Right ventricle myocardium superior (tissue), 1 donor: ENCODE results near the gene ATP13A3. TPM values are rescaled to one million over a fixed set of nuclear protein-coding genes. Genes with fewer than 3 reads are reported as not detected.
"Not testable (repeated sequence)": the region's sequence is repeated elsewhere in the genome, so short reads cannot be mapped to it uniquely, and the experiment has no call there.

Source experiments
- ATAC-seq: fragments of 200-7000 bp; cut with Tn5 transposase; one replicate; pipeline ENCODE4 v1.9.1; 2020; ENCODE audit warnings: mild to moderate bottlenecking; ENCODE audit not compliant: poor library complexity
- DNase-seq: peaks from one replicate; pipeline ENCODE4 v3.0.0-alpha.2; 2020
- intact Hi-C: fragments of 100-400 bp; cut with DNase I; formaldehyde crosslinking; loops from one replicate; pipeline ENCODE4 v1.11.2; 2022
- long read RNA-seq: library from polyadenylated mRNA; unstranded; transcript quantifications from one replicate; pipeline ENCODE4 v2.0.0, GENCODE V29; 2021
- total RNA-seq: library from RNA; stranded (reverse); fragmentation: NEBNext Ultra II Directional; extraction: Animal tissue kit (Norgen Biotek cat#: 25700); gene quantifications from one replicate; pipeline ENCODE4 v1.2.1, GENCODE V29; 2021
- donor health status: DM: no; HTN: yes; CAD: no; lungs with severe emphysema.

Gene ATP13A3
- total RNA-seq: 60.4 TPM
- long read RNA-seq, partial matches to known transcripts: 3 of 18 reads
- long read RNA-seq, other reads (novel, unspliced or antisense): 15 of 18 reads

DNA sequence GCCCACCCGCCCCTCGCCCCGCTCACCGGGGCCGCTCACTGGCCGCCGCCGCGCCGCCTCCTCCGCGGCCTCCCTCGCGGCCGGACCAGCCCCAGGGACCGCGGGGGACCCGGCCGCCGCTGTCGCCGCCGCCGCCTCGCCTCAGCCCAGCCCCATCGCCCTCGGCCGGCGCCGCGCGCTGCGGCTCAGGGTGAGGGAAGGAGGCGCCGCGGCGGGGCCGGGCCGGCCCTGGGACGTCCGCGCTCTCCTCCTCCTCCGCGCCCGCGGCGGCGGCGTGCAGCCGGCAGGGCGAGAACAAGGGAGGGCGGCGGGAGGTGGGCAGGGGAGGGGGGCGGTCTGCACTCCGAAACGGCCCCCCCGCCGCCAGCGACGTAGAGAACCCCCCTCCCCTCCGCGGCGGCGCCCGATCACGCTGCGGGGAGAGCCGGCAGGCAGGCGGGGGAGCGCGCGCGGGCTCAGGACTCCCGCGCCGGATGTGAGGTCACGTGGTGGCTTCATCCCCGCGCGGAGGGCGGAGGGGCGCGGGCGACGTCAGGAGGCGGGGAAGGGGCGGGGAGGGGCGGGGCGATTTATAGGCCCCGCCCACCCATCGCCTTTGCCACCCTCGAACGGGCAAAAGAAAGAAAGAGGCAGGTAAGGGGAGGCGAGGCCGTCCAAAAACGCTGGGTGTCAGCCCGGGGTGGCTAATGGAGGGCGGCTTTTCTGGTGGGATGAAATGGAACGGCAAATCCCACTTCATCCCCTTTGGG is at the start of gene ATP13A3:
Gene ATP13A3 (minus strand): TSS at position 463 of the 749 bp plus-strand sequence. CDS start 24,812 bp downstream, outside the sequence.
- ATAC-seq (peak; percentile 97), DNase-seq (peak; percentile 93)
- intact Hi-C loops: loop anchor here (5.0 kb wide), 1 partner anchor 96 kb away; no protein-coding TSS in a partner anchor

DNA sequence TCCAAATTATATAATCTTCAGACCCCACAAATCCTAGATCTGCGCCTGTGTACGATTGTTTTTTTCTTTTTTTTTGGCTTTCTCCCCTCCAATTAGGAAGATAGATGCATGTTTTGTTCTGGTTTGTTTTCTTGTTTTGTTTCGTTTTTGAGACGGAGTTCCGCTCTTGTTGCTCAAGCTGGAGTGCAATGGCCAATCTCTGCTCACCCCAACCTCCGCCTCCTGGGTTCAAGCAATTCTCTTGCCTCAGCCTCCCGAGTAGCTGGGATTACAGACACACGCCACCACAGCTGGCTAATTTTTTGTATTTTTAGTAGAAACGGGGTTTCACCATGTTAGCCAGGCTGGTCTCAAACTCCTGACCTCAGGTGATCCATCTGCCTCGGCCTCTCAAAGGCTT is 48.4 kb upstream of the ATP13A3 start:
- ATAC-seq, DNase-seq, intact Hi-C loops: not testable (repeated sequence)

DNA sequence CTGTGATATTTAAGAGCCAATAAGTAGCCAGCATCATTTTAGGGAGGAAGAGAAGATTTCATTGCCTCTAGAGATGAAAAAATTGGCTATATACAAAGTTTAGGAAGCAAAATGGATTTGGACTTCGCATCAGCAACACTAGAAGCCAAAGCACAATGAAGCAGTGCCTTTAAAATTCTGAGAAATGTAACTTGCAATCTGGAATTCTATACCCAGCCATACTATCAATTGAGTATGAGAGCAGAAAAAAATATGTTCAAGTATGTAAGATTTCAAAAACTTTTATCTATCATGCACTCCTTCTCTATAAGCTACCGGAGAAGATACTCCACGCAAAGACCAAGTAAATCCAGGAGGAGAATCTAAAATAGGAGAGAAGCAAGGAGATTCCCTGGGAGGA is 47.4 kb upstream of the ATP13A3 start:
- ATAC-seq: no peak
- intact Hi-C loops: no loop called here
- no peak for DNase-seq

DNA sequence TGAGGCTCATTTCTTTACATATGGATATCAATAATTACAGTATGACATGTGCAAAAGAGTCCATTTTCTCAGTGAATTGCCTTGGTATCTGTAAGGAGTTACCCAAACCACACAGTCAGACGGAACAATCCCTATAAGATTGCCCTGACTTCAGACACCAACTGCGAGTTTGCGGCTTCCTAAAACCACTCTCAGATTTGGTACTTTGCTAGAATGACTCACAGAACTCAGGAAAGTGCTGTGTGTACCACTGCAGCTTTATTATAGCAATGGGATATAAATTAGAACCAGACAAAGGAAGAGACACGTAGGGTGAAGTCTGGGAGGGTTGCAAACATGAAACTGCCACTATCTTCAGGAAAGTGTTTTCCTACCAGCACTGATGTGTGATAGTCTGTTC is 45.8 kb upstream of the ATP13A3 start:
- intact Hi-C loops: no loop called here
- no peak for ATAC-seq
- no peak for DNase-seq

DNA sequence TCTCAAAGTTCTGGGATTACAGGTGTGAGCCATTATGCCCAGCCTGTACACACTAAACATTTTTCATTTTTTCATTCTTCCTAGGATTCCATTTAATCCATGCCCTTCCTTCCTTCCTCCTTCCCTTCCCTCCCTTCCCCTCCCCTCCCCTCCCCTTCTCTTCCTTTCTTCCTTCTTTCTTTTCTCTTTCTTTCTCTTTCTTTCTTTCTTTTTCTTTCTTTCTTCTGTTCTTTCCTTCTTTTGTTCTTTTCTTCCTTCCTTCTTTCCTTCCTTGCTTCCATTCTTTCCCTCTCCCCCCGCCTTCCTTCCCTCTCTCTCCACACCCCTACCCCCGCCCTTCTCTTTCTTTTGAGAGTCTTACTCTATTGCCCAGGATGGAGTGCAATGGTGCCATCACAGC is 40.9 kb upstream of the ATP13A3 start:
- no peak for DNase-seq
- ATAC-seq: no peak
- intact Hi-C loops: no loop called here

DNA sequence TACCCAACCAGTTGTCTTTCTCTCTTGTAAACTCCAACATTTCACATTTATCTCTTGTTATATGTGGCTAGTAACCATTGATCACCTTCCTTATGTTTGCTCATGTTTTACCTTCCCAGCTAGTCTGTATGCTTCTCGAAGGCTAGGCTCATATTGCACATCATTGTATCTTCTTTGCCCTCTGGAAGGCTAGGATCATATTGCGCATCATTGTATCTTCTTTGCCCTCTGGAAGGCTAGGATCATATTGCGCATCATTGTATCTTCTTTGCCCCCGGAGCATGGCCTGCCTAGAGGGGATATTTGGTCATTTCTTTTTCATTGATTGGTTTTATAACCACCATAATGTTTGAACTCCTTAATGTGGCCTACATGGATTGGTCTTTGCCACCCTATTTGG is 39.4 kb upstream of the ATP13A3 start:
- no peak for DNase-seq
- no peak for ATAC-seq
- intact Hi-C loops: no loop called here

DNA sequence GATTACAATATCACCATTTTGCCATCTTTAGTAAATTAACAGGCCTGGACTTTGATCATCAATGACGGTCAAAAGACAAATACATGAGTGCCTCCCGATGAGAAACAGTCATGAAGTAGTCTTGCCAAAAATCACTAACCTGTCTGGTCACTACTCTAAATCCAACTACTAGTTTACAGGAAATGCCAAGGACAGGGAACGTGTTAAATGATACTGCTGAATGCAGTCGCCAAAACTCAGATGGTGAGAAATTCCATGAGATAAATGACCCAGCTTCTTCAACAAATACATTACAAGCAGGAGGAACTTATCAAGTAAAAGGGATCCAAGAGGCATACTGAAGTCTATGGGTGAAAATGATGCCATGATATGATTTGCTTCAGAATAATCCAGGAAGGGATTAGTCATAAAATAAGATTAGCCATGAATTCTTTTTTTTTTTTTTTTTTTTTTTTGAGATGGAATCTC is 35.8 kb upstream of the ATP13A3 start:
- DNase-seq (no peak), ATAC-seq (no peak)
- intact Hi-C loops: no loop called here

DNA sequence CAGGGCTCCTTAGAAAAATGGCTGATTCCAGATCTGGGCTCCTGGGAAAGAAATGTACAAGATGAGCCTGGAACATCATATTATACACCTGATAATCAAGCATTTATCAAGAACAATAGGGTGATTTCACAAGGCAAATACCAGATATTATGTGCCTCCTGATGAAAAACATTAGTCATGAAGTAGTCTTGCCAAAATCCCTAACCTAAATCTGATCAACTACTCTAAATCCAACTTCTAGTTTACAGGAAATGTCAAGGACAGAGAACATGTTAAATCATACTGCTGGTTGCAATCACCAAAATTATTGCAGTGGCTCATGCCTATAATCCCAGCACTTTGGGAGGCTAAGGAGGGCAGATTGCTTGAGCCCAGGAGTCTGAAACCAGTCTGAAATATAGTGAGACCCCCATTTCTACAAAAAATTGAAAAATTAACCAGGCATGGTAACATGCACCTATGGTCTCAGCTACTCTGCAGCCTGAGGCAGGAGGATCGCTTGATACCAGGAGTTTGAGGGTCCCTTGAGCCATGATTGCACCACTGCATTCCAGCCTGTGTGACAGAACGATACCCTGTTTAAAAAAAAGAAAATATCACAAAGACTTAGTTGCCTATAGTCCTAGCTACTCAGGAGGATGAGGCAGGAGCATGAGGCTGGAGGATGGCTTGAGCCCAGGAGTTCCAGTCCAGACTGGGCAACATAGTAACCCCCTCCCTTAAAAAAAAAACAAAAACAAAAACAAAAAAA is 34.9 kb upstream of the ATP13A3 start:
- intact Hi-C loops: no loop called here
- peak; percentile 29 for ATAC-seq

DNA sequence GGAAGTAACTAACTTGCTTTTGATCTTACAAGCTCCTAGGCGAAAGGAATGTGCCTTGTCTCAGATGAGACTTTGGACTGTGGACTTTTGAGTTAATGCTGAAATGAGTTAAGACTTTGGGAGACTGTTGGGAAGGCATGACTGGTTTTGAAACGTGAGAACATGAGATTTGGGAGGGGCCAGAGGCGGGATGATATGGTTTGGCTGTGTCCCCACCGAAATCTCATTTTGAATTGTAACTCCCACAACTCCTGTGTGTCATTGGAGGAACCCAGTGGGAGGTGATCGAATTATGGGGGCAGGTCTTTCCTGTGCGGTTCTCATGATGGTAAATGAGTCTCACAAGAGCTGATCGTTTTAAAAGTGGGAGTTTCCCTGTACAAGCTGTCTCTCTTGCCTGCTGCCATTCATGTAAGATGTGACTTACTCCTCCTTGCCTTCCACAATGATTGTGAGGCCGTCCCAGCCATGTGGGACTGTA is 33.9 kb upstream of the ATP13A3 start:
- intact Hi-C loops, ATAC-seq, DNase-seq: not testable (repeated sequence)

More for the DNA sequence above, 34.9 kb upstream of the ATP13A3 start:
- no peak for DNase-seq

DNA sequence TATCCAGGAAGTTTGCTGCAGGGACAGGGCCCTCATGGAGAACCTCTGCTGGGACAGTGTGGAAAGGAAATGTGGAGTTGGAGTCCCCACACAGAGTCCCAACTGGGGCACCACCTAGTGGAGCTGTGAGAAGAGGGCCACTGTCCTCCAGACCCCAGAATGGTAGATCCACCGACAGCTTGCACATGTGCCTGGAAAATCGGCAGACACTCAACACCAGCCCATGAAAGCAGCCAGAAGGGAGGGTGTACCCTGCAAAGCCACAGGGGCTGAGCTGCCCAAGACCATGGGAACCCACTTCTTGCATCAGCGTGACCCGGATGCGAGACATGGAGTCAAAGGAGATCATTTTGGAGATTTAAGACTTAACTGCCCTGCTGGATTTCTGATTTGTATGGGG is 33.4 kb upstream of the ATP13A3 start:
- intact Hi-C loops, DNase-seq, ATAC-seq: not testable (repeated sequence)

DNA sequence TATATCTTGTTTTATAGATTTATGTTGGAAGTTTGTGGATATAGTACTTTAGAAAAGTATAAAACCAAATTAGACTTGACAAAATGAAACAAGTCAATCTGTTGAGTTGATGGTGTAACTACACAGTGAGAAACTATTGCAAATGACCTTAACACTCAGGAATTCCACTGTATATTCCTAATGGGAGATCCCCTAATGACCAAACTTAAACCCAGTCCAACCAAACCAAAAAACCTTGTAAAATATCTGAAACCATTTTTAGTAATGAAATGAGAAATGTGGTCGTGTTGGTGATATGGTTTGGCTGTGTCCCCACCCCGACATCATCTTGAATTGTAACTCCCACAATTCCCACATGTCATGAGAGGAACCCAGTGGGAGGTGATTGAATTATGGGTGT is 31.9 kb upstream of the ATP13A3 start:
- ATAC-seq: no peak
- intact Hi-C loops: no loop called here
- no peak for DNase-seq

DNA sequence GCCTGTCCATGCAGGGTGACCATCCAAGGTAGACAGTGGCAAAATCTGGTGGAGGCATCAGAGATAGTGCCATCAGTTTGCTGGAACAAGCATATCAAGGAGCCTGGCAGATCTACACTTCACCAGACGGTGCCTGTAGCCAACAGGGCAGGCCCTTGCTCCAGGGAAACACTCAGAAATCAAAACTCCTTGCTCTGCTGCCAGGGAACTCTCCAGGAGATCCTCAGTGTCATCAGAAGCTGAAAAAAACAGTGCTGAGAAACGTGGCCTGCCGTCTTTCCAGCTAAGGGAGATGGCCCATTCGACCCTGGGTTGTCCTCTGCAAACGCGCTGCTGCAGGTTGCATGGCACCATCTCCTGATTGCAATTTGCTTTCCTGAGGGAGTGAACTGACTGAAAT is 30.5 kb upstream of the ATP13A3 start:
- ATAC-seq (no peak), DNase-seq (no peak)
- intact Hi-C loops: no loop called here

DNA sequence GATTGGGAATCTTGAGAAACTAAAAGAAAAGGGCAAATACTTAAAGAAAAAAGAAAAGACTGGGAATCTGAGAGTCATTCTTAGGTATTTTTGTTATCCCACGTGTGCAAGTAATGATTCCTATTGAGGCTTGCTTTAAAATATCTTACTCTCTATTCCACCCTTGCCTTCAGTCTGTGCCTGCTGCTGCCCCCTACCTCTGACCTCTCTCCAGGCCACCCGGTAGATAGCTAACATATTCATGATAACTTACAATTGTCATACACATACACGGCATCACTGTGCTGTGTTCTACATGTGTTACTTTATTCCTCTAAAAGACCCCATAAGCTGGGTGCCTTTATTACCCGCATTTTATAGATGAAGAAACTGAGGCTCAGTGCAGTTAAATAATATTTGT is 27.8 kb upstream of the ATP13A3 start:
- DNase-seq (no peak), ATAC-seq (no peak)
- intact Hi-C loops: no loop called here

DNA sequence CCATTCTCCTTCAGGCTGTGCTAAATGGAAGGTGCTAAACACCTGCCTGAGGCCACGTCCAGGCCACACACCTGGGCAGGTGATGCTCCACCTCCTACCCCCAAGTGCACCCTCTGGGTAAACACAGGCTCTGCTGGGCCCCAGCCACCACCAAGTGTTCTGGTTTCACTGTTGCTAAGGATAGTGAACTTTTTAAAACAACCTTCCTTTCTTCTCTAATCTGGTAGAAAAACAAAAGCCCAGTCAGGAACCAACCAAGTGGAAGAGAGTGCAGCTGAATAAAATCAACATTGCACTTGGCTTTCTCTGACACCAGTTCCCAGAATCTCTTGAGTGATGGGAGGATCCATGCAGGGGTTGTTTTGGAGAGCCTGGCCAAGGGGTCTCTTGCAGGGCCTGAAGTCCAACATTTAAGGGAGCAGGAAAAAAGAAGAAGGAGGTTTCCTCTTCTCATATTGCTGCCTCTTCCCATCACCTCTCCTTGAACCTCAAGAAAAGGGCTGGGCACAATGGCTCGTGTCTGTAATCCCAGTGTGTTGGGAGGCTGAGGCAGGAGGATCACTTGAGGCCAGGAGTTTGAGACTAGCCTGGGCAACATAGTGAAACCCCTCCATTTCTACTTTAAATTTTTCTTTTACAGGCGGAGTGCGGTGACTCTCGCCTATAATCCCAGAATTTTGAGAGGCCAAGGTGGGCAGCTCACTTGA is 26.2 kb upstream of the ATP13A3 start:
- no peak for DNase-seq
- intact Hi-C loops: no loop called here
- ATAC-seq: no peak

DNA sequence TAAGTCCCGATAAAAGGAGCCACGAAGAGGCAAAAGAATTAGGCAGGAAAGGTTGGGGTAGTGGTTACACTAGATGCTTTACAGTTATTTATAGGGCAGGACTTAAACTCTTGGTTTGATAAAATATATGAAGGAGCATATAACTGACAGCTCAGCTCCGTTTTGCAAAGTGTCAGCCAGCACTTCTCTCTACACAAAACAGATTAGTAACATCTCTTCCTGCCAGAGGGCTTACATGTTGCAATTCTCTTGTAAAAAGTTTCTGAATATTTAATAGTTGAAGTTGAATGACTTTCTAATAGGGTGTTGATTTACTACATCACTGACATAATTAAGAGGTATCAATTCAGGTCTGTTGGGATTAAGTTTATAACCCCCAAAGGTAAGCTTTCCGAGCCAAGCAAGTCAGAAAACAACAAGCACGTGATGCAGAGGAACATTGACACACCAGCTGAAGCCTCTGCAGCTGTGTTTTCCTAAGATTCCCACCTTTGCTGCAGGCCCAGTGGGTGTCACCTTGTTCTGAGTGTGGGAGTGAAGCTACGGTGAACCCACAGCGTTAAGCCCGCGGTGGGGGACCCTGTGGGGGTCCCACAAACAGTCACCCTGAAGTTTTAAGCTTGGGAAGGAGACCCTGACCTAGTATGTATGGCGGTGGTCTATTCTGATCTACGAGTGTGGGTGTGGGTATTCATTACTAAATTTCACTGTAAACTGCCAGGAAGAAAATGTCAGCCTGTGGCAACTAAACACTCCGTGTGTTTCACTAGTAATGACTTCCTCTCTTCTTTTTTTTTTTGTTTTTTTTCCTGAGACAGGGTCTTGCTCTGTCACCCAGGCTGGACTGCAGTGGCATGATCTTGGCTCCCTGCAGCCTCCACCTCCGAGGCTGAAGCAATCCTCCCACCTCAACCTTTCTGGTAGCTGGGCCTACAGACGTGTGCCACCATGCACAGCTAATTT is 22.0 kb upstream of the ATP13A3 start:
- intact Hi-C loops: no loop called here
- DNase-seq: no peak
- peak; percentile 29 for ATAC-seq

DNA sequence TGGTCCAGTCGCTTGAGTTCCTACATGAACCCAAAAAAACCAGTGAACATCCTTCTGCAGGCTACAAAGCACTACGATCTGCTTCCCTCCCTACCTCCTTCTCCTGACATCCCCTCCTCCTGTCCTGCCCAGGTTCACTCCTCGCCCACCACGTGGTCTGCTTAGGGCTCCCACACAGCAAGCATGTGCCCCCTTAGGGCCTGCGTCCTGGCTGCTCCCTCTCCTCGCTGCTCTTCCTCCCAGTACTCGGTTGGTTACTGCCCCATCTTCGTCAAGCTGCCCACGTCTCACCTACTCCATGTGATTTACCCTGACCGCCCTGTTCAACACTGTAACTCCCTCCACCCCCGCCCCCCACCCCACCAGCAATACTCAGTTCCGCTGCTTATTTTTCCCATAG is 20.8 kb upstream of the ATP13A3 start:
- ATAC-seq (no peak), DNase-seq (no peak)
- intact Hi-C loops: no loop called here

DNA sequence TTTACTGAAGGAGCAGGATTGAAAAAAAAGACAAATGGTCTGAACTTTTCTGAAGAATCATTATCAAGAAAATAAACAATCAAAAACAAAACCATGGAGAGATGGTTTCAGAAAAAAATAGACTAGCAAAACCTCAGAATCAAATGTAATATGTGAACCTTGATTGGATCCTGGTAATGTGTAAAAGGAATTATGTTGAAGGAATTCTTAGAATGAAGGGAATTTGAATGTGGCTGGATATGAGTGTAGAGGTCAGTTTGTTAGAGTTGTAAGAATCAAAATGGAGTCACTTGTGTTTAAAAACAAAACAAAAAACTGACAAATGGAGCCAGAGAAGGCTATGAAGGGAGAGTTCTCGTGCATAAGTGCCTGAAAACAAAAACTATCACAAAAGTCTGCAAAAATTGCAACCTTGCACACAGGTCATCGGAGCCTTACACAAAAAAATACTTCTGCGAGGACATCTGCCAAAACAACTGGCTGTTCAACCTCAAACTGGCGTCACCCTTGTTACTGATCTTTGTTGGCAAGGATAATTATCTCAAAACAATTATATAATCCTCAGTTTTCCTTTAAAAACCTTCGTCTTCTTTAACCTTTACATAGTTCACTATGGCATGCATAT is 19.1 kb upstream of the ATP13A3 start:
- ATAC-seq (no peak), DNase-seq (no peak)
- intact Hi-C loops: no loop called here

DNA sequence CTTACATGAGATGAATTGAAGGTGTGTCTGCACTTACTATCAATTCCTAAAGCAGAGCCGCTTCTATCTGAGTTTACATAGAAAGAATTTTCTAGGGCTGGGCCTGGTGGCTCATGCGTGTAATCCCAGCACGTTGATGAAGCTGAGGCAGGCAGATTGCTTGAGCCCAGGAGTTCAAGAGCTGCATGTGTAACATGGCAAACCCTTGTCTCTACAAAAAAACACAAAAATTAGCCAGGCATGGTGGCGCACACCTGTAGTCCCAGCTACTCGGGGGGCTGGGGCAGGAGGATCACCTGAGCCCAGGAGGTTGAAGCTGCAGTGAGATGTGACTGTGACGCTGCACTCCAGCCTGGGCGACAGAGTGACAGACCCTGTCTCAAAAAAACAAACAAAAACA is 18.1 kb upstream of the ATP13A3 start:
- intact Hi-C loops: no loop called here
- no peak for ATAC-seq
- DNase-seq: no peak
